GM18861 (cell line): ENCODE measurements around the gene OLR1.
A peak's percentile ranks its signal among the peaks of the same experiment; 100 is the strongest.
"Not testable (repeated sequence)": the region's sequence is repeated elsewhere in the genome, so short reads cannot be mapped to it uniquely, and the experiment has no call there.

Source experiments
- ATAC-seq: cut with Tn5 transposase; IDR thresholded peaks from one replicate; pipeline ENCODE4 v1.9.1; 2021; ENCODE audit not compliant: unreplicated experiment

The OLR1 gene

DNA sequence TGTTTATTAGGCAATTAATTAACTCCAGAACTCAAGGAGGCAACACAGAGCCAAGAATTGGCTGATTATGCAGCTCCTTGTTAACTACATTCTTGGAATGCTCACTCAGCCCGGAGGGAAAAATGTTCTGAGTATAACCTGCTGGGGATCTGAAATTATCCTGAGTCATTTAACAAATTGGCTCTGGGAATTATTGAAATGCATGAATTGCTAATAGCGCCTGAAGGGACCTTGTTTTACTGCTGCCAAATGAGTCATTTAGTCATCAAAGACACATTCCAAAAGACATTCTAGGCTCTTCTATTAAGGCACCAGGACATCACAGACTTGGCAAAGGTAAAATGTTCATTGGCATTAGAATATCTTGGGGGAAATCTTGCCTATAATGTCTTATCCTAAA is 19.9 kb upstream of the OLR1 start:
- ATAC-seq: no peak

- ATAC-seq: peak; percentile 89
Observed at GRCh38 chr12:10190558-10191388, 18.8 kb upstream of the OLR1 start.

GRCh38 chr12:10189653-10190052 is 17.7 kb upstream of the OLR1 start:
- no peak for ATAC-seq

DNA sequence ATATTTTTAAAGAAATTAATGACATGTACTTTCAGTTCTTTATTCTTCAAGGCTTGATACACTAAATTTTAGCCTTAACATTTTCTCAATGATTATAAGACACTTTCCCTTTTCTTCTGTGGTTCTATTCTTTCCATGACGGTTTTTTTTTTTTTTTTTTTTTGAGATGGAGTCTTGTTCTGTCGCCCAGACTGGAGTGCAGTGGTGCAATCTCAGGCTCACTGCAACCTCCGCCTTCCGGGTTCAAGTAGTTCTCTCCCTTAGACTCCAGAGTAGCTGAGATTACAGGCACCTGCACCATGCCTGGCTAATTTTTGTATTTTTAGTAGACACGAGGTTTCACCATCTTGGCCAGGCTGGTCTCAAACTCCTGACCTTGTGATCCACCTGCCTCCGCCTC is 15.0 kb upstream of the OLR1 start:
- not testable (repeated sequence) for ATAC-seq

- ATAC-seq: no peak
Observed at GRCh38 chr12:10186299-10186698, 14.4 kb upstream of the OLR1 start.

DNA sequence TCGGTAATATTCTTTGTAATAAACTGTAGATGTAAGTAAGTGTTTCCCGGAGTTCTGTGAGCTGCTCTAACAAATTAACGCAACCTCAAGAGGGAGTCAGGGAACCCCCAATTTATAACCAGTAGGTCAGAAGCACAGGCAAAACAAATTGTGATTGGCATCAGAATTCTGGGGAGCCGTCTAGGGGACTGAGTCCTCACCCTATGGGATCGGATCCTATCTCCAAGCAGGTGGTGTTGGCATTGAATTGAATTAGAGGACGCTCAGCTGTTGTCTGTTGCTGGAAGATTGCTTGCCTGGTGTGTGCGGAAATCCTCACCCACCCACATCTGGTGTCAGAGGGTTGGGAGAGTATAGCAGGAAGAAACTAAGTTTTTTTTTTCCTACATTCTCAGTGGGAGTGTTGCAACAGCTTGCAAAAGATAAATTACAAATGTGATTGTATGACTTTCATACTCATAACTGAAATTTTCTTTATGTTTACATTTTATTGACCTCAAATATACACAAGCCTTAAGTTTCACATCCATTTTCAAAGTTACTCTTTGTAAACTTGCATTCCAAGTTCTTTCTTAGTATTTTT is 12.4 kb upstream of the OLR1 start:
- no peak for ATAC-seq

- no peak for ATAC-seq
Observed at GRCh38 chr12:10182354-10183049, 10.6 kb upstream of the OLR1 start.

- no peak for ATAC-seq
Observed at GRCh38 chr12:10179776-10180181, 7.8 kb upstream of the OLR1 start.

DNA sequence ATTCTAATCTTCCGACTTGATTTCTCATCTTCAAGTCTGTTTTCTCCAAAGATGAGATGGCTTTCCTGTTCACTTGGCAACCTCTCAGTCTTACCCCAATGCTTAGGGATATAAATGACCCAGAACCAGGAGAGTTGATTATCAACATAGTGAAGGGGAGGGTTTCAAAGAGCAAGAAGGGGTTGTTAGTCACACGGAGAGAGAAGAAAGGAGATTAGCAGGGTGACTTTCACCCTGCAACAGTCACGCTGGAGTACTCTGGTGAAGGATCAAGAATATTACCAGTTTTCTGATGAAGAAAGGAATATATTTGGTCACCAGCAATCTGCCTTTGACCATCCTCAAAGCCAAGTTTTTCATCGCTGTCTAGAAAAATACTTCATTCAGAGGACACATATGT is 6.9 kb upstream of the OLR1 start, which contains the start of gene TMEM52B:
Gene TMEM52B (plus strand): TSS at position 212 of the 400 bp plus-strand sequence. CDS start 543 bp downstream, outside the sequence.
- ATAC-seq: no peak

- no peak for ATAC-seq
Observed at GRCh38 chr12:10175846-10176636, 4.1 kb upstream of the OLR1 start.

DNA sequence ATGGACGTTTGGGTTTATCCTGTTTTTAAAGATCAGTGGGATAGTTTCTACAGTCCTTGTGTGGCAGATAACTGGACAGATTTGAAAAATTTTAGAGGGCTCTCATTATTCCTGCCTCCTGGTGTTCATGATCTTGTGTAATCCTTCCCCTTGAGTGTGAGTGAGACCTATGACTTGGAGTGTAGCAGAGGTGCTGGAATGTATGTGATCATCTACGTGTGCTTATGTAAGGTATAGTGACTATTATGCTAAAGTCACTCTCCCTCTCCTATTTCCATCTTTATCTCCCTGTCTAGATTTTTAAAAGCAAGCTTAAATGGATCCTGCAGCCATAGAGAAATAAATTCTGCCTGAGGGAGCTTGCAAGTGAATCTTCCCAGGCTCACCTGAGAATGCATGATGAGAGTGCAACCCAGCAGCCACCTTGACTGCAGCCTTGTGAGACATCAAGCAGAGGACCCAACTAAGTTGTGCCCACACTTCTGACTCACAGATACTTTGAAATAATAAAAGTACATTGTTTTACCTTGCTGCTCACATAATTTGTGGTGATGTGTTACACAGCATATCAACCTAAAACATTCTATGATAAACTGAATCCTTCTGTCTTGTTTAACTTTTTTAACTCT is 3.2 kb upstream of the OLR1 start:
- no peak for ATAC-seq

GRCh38 chr12:10170216-10170615 is 1.7 kb downstream of the OLR1 start:
- ATAC-seq: peak; percentile 79

DNA sequence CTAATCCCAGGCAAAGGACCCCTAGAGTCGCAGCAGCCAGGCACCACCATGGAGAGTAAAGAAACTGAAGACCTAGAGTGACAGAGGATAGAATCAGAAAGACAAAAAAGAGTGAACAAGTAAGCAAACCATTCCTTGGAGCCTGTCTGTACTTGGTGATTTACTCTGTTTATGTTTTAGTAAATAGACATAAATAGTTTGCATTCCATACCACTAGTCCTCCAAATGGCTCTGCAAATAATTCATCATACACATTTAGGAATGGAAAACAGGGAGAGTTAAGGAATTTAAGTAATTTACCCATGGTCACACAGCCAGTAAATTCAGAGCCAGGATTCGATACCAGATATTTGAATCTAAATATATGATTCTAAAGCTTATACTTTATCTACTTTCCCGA is 2.8 kb downstream of the OLR1 start:
- no peak for ATAC-seq

GRCh38 chr12:10167599-10167998 is 4.3 kb downstream of the OLR1 start:
- no peak for ATAC-seq

DNA sequence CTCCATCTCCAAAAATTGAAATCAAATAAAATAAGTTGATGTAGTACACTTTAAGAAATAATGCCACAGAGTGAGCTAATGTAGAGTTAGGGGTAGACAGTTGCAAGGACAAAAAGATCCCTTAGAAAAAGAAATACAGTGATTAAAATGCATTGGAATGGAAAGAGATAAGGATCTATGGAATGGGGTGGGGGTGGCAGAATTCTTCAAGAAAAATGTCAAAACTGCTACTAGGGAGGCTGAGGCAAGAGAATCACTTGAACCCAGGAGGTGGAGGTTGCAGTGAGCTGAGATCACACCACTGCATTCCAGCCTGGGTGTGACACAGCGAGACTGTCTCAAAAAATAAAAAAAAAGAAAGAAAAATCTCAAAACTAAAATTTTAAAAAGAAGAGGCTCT is 6.5 kb downstream of the OLR1 start:
- no peak for ATAC-seq

GRCh38 chr12:10163084-10163483 is 8.8 kb downstream of the OLR1 start:
- no peak for ATAC-seq

DNA sequence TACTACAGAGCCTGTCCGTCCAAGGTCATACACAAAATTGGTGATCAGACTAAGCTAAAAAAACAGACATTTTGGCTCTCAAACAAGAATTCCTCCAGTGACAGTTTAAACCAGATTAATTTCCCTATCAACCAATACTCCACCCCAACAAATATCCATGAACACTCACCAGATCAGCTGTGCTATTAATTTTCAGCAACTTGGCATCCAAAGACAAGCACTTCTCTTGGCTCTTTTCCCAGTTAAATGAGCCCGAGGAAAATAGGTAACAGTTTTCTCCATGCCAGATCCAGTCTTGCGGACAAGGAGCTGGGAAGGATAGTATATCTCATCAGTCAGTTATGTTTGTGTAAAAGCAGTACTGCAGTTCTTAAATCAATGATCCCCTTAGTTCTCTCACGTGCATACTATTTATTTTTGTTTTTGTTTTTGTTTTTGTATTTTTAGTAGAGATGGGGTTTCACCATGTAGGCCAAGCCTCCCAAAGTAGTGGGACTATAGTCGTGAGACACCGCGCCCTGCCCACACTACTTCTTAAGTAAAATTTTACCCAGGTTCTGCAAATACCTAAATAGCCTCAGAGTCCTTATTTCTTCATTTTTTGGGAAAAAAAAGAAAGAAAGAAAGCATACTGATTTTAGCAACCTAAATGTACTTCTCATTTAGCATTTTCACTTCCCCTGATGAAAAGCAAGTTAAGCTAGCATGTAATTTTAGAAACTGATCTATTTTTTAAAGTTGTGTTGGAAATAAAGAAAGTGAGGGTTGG is 11.1 kb downstream of the OLR1 start:
- ATAC-seq: no peak

DNA sequence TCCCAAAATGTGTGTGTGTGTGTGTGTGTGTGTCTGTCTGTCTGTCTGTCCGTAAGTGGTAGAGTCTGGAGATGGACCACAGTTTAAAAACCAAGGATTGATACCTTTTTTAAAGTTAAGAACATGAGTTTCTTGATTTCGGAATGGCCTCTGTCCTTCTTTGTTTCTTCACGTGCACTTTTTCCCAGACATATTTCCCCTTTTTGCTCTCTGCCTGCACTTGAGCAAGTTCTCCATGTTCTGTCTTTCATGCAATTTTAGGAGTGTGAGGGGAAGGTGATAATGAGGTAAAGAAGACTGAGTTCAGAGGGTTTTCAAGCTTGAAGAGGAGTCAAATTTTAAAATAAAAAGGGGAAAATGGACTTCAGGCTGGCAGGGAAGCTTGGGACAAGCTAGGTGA is 12.7 kb downstream of the OLR1 start:
- no peak for ATAC-seq

GRCh38 chr12:10158406-10158805 is 13.5 kb downstream of the OLR1 start:
- ATAC-seq: no peak

DNA sequence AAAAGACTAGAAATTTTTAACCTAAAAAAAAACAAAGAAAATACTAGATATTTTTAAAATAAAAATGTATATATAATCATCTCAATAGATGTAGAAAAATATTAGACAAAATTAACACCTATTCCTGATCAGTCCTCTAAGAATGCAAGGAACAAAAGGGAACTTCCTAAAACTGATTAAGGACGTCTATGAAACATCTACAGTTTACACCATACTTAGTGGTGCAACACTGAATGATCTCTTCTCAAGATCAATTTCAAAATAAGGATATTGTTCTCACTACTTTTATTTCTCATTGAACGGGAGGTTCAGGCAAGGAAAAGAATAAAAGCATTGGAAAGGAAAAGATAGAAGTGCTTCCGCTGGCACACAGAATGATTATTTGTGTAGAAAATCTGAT is 16.0 kb downstream of the OLR1 start:
- ATAC-seq: no peak
